Esophagus squamous epithelium (tissue), 4 donors: ENCODE results near the gene TGFBR3L.

ENCODE experiments used
- POLR2A ChIP-seq, 4 donors: fragments of 450-650 bp; IDR thresholded peaks; one replicate each; pipeline ENCODE4 v1.6.1; 2017; ENCODE audit warnings: antibody characterized with exemption in 4 of 4, mild to moderate bottlenecking in 4 of 4, moderate library complexity in 3 of 4
- TF ChIP-seq, protein P1 (sequence below), 6 experiments: fragments of 450-650 bp in 4 of 6; fragments of 200-600 bp in 2 of 6; sonication (generic) in 2 of 6; IDR thresholded peaks; one replicate each; pipeline ENCODE4 v1.5.1; 2016 to 2019; ENCODE audit warnings: antibody characterized with exemption in 6 of 6, mild to moderate bottlenecking in 4 of 6, moderate library complexity in 4 of 6

DNA sequence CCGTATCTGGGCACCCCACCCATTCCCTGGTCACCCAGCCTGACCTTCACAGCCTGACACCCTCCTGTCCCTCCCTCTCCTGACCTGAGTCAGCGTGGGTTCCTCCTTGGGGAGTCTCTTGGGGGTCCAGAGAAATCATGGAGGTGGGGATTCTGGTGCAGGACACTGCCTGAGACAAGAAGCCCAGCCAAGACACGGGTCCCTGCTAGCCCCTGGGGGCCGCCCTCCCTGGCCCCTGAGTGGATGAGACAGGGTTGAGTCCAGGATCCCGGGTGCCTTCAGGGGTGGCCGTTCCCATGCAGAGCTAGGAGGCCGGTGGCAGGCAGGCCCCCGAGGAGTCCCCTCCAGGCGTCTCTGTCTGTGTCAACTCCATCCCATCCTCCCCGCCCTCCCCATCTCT is 9.4 kb upstream of the TGFBR3L start:
- no peak for TF ChIP-seq POLR2A (IDR thresholded peaks at IDR 0.05)
- TF ChIP-seq, protein P1, sequence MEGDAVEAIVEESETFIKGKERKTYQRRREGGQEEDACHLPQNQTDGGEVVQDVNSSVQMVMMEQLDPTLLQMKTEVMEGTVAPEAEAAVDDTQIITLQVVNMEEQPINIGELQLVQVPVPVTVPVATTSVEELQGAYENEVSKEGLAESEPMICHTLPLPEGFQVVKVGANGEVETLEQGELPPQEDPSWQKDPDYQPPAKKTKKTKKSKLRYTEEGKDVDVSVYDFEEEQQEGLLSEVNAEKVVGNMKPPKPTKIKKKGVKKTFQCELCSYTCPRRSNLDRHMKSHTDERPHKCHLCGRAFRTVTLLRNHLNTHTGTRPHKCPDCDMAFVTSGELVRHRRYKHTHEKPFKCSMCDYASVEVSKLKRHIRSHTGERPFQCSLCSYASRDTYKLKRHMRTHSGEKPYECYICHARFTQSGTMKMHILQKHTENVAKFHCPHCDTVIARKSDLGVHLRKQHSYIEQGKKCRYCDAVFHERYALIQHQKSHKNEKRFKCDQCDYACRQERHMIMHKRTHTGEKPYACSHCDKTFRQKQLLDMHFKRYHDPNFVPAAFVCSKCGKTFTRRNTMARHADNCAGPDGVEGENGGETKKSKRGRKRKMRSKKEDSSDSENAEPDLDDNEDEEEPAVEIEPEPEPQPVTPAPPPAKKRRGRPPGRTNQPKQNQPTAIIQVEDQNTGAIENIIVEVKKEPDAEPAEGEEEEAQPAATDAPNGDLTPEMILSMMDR (IDR thresholded peaks at IDR 0.05): no peak
